GM19468 (cell line): ENCODE data around the gene GRIK2.
A peak's percentile ranks its signal among the peaks of the same experiment; 100 is the strongest.

Experiments used
- ATAC-seq: cut with Tn5 transposase; IDR thresholded peaks from one replicate; pipeline ENCODE4 v1.9.1; 2021; ENCODE audit warnings: mild to moderate bottlenecking, moderate library complexity, moderate number of reproducible peaks; ENCODE audit not compliant: unreplicated experiment; ENCODE audit errors: extremely low read depth

GRIK2 gene

DNA sequence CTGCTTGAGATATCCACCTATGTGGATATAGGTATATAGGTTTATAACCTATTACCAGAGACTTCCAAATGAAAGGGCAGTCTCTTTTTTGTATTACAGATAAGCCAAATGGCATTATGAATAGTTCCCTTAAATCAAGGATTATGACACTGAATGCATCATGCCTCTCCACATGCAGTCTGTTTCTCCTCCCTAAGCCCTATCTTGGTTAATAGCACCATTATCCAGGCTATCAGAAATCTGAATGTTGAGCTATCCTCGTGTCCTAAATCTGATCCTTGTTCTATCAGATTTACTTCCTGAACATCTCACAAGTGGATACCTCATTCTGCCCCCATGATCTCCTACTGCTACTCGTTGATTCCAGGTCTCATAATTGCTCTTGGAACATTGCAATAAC is 138.0 kb downstream of the GRIK2 start:
- ATAC-seq, result no peak

DNA sequence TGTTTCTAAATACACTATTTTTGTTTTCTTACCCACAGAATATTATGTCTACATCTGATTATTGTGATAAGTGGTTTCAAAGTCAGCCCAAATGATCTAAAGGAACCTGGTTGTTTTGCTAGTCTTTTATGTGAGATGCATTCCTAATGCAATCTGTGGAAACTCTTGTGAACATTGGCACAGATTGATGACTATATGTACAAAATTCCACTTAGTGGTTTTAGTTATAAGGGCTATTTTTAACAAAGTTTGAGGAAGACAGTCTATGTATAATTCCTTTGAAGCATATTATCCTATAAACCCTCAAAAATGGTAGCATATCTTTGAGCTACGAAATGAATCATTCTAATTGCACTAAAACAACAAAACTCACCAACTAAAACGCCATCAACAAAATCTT is 140.9 kb downstream of the GRIK2 start:
- ATAC-seq, result no peak

DNA sequence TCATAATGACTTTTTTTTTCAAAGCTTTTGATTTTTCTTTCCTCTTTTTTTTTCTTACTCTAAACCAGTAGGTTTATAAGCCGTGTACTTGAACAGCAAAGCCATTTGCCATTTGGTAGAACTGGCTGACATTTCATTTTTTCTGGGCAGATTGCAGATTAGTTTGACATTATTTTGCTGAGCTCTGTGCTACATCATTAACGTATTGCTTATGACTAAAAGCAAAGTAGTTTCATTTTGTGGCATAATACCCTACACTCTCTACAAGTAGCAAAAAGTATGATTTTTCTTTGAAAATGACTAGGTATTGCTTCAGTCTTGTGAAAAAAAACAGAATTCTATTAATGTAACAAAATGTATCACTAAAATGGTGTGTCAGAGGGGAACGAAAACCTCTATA is 141.3 kb downstream of the GRIK2 start:
- no peak for ATAC-seq

DNA sequence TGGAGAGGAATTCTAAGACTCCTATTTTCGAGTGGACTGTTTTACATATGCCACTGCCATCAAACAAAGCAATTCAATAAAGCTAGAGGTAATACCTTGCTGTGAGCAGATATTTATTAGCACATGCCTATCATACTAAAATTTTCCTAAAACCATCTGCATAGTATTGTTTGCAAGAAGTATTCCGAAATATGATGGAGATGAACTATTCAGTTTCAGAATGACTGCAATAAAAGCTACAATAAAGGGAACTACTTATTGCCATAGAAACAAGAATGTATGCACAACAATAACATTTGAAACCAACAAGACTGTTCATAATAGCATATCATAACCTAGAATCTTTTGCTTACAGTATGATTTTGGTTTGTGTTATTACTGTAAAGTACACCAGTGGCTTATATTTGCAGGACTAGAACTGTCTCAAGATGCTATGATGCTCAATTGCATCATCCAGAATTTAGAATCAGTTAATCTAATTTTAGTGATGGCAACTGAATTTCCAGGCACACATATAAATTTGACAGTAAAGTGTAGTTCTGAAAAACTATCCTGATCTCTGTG is 144.3 kb downstream of the GRIK2 start:
- ATAC-seq, result no peak

DNA sequence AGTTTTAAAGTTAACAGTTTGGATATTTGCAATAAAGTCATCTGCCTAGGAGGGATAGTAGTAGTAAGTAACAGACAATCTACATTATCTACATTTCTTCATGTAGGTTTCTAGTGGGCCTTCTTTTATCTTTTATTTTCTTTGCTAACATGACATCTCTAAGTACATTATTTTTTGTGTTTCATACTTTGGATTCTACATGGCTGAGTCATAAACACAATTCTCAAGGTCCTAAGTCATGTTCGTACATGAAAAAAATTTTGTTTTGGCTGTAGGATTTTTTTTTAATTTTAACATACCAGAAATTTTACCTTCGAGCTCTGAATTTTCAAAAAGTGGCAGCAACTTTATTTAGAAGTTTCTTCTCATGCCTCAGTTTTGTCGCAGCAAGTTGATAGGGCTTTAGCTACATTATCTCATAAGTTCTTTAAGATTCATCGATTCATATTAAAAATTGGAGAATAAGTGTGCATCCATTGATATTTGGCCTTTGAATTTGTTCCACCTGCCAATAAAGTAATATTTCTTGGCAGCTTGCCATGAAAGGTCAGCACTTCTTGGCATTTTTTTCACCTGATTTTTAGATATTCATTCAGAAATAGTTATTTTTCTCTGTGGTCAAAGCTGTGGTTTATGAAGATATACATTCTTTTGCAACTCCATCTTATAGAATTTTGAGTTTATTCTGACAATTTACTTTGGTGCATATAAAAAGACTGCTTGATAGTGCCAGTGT is 146.2 kb downstream of the GRIK2 start:
- ATAC-seq, result no peak

DNA sequence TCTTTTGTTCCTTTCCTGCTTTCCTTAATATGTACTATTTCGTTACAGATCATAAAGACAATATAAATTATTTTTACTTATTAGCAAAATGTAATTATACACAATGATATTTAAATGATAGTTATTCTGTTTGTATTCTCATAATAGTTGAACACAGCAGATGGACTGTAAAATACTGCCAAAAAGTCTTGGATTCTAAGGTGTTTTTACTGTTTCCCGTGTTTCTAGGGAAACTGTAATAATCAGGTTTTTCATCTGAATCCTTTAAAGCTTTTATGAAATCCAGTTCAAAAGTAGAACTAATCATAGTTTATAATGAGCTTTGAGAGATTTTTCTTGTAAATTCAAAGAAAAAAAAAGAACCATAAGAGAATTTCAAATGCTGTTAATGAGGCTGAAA is 148.4 kb downstream of the GRIK2 start:
- no peak for ATAC-seq

DNA sequence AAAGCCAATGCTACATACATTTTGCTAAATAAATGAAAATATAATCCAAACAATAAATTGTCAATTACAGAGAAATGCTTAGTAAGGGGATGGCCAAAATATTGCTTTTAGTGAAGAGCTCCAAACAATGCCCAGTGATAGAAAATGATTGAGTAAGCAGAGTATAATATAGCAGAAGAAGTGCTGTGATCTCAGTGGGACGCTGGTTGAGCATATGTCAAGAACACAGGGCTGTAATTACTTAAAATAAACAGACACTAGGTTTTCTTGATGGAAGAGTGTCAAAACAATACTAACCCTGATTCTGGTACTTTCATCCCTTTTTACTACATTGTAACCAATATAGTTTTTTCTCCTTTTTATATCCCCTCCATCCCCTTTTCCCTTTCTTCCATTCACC is 150.3 kb downstream of the GRIK2 start:
- no peak for ATAC-seq

DNA sequence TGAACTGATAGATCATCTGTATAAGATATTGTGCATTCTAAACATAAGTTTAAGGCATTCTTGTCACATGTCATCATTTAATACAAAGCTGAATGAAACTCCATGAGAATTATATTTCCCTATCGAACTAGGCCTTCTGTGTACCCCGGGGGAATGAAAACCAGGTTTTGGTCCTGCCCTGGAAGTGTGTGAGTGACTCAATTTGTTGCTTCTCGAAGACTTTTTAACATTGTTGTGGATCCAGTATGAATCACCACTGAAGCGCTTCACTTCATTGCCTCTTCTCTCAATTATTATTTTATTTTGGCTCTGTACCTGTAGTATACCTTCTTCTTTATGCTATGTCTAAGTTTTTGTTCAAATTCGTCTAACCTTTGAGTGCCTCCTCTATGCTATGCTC is 150.8 kb downstream of the GRIK2 start:
- no peak for ATAC-seq

DNA sequence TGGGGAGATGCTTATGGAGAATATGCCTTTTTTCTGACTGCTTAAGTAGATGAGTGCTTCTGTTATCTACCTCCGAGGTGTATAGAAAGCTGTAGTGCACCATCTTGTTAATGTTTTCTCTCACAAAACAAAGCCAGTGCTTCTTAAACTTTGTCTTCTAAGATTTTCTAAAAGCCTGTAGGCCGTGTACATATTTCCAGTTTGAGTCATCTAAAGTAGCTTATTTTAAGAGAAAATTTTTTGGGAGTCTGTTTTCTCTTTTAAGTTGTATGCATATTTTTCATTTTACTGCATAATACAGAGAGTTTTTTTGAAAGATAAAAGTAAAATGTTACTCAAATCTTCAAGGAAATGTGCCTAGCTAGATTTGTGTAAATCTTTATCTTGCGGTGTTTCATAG is 151.7 kb downstream of the GRIK2 start:
- ATAC-seq, result no peak

DNA sequence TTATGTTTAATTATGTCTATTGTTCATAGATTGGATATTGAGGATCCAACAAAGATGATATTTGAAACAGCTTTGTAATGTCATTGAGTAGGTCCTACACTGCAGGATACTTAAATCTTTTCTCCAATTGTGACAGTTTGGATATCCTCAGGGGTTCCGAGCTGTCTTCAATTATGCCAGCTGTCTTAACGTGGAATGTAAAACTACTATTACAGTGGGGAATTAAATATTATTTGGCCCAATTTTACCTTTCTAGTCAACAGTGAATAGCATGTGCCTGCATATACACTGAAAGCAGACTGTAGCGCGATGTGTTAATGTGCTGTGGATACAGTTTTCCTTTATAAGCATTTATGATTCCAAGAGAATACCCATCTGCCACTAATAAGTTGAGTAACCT is 156.9 kb downstream of the GRIK2 start:
- ATAC-seq, result no peak

DNA sequence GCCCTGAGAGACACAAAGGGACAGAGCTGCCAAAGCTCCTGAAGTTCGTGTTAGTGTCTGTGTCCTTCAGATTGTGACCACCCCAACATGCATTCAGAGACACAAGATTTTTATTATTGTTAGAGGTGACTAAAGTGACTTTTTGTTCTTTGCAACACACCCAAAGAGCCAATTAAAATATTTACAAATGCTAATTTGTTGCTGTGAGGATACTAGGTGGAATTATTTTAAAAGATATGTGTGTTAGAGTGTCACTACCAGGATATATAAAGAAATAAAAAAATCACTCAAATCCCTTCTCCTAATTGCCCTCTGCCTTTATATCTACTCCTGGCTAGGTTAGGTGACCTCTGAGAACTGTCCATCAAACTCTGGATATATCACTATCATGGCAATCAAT is 160.7 kb downstream of the GRIK2 start:
- no peak for ATAC-seq

DNA sequence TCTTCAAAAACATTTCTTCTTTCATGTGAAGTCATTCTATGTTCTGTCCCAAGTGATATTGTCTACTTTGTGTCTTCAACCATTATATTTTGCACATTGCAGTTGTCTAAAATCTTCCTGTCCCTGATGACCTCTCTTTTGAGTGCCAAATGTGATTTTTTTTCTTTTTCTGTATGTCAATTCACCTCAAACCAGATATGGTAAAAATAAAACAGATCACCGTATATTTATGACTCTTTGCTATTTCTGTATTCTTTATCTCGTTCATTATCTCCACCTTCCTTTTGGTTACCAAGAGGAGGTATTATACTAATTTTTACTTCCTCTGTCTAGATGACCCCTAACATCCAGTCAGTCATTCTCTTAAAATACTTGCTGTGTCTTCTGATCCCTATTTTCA is 165.2 kb downstream of the GRIK2 start:
- ATAC-seq, result no peak

DNA sequence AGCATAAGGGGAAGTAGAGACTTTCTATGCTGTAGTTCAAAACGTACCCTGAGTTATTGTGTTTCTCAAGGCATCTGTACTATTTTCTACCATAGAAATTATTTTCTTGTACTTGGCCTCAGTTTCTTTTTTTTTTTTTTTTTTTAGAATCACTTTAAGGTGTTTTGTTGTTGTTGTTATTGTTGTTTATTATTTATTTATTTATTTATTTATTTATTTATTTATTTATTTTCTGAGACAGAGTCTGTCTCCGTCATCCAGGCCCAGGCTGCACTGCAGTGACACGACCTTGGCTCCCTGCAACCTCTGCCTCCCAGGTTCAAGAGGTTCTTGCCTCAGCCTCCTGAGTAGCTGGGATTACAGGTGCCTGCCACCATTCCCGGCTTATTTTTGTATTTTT is 179.1 kb downstream of the GRIK2 start:
- no peak for ATAC-seq

DNA sequence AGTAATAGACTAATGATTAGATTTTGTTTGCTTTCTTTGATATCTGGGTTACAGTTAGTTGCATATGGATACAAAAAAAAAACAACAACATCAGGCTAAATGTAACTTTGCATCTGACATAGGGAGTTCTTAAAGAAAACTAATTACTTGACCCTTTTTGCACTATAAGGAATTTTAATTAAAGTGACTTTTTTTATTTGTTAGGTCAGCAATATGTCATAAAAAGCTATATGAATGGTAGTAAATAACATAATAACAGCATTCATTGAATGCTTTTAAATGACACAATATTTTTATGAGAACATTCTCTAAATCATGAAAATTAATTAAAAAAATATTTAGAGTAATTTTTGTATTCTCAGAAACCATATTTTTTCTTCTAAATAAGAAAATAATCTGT is 183.6 kb downstream of the GRIK2 start:
- ATAC-seq, result no peak

DNA sequence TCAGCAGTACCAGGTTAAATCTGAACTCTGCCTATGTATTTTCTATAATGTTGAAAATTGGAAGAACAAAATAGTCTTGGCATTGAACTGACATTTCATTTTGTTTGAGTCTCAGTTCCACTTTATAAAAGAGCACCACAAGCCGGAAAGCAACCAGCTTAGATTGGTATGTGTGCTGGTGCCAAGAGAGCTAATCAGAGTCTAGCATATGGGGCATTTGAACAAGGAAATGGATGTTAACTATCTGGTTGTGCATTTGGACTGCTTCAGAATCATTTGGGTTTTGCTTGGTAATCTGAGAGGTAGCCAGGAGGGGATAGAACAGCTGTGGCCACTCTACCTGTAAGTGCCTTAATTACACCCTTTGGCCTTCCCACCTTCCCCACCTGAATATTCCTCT is 184.8 kb downstream of the GRIK2 start:
- ATAC-seq, result no peak

DNA sequence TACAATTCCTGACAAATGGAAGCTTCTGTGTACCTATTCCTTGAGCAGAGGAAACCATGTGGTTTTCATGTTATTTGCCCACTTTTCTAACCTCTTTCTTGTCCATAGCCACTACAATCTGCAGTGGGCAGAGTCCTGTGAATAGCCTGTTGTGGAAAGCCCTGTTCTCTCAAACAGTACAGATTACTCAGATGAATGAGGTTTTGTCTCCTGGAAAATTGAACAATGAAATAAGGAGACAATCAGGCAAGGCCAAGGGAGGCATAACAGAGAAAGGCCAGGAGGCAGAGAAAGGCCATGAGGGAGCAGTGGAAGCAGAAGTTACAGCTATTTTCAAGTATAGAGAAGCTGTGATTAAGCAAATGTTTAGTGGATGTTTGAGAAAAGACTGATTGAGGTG is 189.3 kb downstream of the GRIK2 start:
- no peak for ATAC-seq

DNA sequence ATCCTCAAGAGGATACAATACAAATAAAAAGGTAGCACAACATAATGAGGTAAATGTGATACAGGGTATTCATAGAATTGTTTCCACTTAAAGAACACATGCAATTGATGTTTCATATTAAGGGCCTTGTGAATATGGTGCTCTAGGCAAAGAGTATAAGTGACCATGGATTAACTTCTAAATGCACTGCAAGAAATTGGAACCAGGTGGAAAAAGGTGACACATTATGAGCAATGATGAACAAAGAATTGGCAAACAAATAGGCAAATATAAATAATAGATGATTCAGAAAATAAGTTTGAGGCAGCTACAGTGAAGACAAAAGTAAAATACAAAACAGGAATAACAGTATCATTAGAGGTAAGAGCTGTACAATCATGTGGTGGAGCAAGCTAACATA is 192.0 kb downstream of the GRIK2 start:
- no peak for ATAC-seq

DNA sequence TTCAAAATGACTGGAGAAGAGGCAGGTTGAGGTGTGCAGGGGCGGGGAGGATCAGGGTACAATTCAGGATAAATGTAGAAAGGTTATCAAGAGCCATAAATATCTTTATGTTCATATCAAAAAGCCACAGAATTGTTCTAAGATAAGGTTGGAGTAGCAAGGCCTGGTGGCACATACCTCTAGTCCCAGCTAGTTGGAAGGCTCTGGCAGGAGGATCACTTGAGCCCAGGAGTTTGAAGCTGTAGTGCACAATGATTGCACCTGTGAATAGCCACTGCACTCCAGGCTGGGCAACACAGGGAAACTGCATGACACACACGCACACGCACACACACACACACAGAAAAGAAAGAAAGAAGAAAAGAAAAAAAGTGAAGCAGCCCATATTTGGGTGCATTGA is 194.8 kb downstream of the GRIK2 start:
- ATAC-seq, result no peak

DNA sequence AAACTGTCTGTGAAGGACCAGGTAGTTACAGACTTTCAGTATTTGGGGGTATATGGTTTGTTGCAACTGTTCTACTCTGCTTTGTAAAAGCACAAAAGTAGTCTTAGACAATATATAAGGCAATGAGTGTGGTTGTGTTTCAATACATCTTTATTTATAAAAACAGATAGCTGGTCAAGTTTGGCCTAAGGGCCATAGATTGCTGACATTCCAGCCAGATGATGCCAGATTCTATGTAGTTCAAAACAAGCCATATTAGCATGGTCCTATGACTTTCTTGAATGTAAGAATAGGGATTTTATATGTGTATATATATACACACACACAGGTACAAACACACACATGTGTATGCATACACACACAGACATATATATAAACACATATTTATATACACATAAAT is 201.8 kb downstream of the GRIK2 start:
- no peak for ATAC-seq

DNA sequence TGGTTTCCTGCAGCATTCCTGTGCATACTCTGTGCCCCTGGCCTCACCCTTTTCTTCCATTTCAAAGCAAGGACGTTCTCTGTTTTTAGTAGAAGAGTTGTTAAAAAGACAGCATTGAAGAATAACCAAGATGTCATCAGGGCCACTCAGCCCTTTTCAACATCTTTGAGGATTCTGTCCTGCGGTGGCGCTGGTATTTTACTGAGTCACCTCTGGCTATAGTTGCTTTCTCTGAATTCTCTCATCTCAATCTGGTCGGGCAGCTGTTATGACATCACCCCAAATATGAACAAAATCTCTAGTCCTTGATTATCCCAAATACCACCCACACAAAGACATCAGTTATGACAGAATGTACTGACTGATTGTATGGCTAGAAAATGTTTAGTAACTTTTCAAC is 204.2 kb downstream of the GRIK2 start:
- no peak for ATAC-seq

DNA sequence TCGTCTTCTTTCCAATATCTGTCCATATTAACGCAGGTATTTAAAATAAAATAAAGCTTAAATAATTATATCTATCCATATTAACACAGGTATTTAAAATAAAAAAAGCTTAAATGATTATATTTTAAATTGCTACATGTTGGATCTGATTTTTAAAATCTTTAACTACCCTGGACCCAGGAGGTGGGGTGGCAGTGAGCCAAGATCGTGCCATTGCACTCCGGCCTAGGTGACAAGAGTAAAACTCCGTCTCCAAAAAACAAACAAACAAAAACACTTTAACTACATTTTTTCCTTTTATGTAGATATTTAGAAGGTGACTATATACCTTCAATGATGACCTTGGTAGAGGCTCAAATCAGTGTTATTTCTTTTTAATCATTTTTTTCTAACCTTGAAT is 211.9 kb downstream of the GRIK2 start:
- no peak for ATAC-seq

DNA sequence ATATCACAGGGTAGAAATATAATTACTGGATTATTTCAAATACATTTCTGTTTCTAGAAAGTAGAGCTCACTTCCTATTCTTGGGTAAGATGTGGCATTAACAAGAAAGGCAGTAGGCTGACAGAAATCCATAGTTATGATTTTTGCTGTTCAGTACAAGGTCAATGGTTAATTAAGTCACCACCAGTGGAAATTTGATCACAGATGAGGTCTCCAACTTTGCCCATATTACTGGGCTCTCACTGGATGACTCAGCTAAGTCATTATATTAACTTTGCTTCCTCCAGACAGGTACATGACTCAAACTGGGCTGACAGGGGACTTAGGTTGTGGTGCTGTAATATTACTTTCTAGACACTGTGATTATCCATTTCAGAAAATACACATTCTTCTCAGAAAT is 212.4 kb downstream of the GRIK2 start:
- ATAC-seq, result peak; percentile 16
